PC-3 (cell line): ENCODE measurements around the gene EHD4.

Source experiments
- CTCF ChIP-seq: fragments of 300-600 bp; sonication (generic); conservative IDR thresholded peaks from 2 replicates; pipeline ENCODE4 v1.5.1; 2017; ENCODE audit warnings: antibody characterized with exemption, low read depth, mild to moderate bottlenecking, low read length
- EZH2 ChIP-seq: fragments of 300-600 bp; sonication (generic); IDR thresholded peaks from one replicate; pipeline ENCODE4 v1.6.1; 2017; ENCODE audit warnings: antibody characterized with exemption, mild to moderate bottlenecking, low read length; ENCODE audit not compliant: unreplicated experiment
- EZH2phosphoT487 ChIP-seq: fragments of 300-600 bp; sonication (generic); IDR thresholded peaks from 2 replicates; pipeline ENCODE4 v1.6.1; 2018; ENCODE audit warnings: mild to moderate bottlenecking, antibody characterized with exemption, low read length, borderline replicate concordance

GRCh38 chr15:41943543-41944312 lies 28.6 kb downstream of the EHD4 start:
- TF ChIP-seq CTCF = no peak
- TF ChIP-seq EZH2 = no peak
- no peak for TF ChIP-seq EZH2phosphoT487
